Mesenchymal stem cell (in vitro differentiated cells and primary cell): ENCODE data around the gene BBLN.
A peak's percentile ranks its signal among the peaks of the same experiment; 100 is the strongest.
"Not testable (repeated sequence)": the region's sequence is repeated elsewhere in the genome, so short reads cannot be mapped to it uniquely, and the experiment has no call there.

Source experiments
- DNase-seq: peaks from one replicate; pipeline ENCODE4 v3.0.0-alpha.2; 2013
- H2AFZ ChIP-seq: one replicate; pipeline ENCODE4 v1.6.1; 2013; ENCODE audit warnings: low read depth, mild to moderate bottlenecking, control low read depth, inconsistent platforms, low read length, moderate library complexity
- H2AK5ac ChIP-seq: 2 replicates; pipeline ENCODE4 v1.6.1; 2013; ENCODE audit warnings: low read length, moderate library complexity, mild to moderate bottlenecking, inconsistent platforms; ENCODE audit not compliant: severe bottlenecking
- H2BK120ac ChIP-seq: one replicate; pipeline ENCODE4 v1.6.1; 2013; ENCODE audit warnings: low read depth, mild to moderate bottlenecking, inconsistent platforms, low read length, moderate library complexity
- H2BK12ac ChIP-seq, 2 experiments: one replicate each; pipeline ENCODE4 v1.6.1; 2013; ENCODE audit warnings: inconsistent platforms in 2 of 2, low read length in 2 of 2, mild to moderate bottlenecking in 2 of 2, moderate library complexity in 2 of 2, control low read depth in 1 of 2
- H2BK15ac ChIP-seq: one replicate; pipeline ENCODE4 v1.6.1; 2013; ENCODE audit warnings: mild to moderate bottlenecking, low read depth, inconsistent platforms; ENCODE audit not compliant: poor library complexity, severe bottlenecking
- H2BK5ac ChIP-seq: 2 replicates; pipeline ENCODE4 v1.6.1; 2013; ENCODE audit warnings: low read depth, mild to moderate bottlenecking, low read length, control low read depth, inconsistent platforms; ENCODE audit not compliant: poor library complexity, severe bottlenecking
- H3K14ac ChIP-seq, 2 experiments: one replicate each; pipeline ENCODE4 v1.6.1; 2013; ENCODE audit warnings: inconsistent platforms in 2 of 2, low read length in 2 of 2, control low read depth in 1 of 2, mild to moderate bottlenecking in 1 of 2, moderate library complexity in 1 of 2
- H3K18ac ChIP-seq, 2 experiments: one replicate each; pipeline ENCODE4 v1.6.1; 2013; ENCODE audit warnings: inconsistent platforms in 2 of 2, low read length in 2 of 2, control low read depth in 1 of 2, low read depth in 1 of 2, mild to moderate bottlenecking in 1 of 2
- H3K23ac ChIP-seq, 2 experiments: one replicate each; pipeline ENCODE4 v1.6.1; 2013; ENCODE audit warnings: inconsistent platforms in 2 of 2, low read length in 2 of 2, mild to moderate bottlenecking in 2 of 2, moderate library complexity in 2 of 2, control low read depth in 1 of 2
- H3K27ac ChIP-seq: 2 replicates; pipeline ENCODE4 v1.5.1; 2013; ENCODE audit warnings: mild to moderate bottlenecking, moderate library complexity, low read length, control low read depth, inconsistent platforms; ENCODE audit not compliant: poor library complexity, severe bottlenecking
- H3K27me3 ChIP-seq, 2 experiments: 2 replicates each; pipeline versions ENCODE4 v1.6.1 to v1.7.0; 2013; ENCODE audit warnings: low read length in 2 of 2, mild to moderate bottlenecking in 2 of 2, moderate library complexity in 2 of 2, control low read depth in 1 of 2, inconsistent platforms in 1 of 2; ENCODE audit not compliant: control insufficient read depth in 1 of 2, insufficient read depth in 1 of 2
- H3K36me3 ChIP-seq, 2 experiments: 2 replicates each; pipeline versions ENCODE4 v1.6.1 to v1.7.0; 2013; ENCODE audit warnings: low read length in 2 of 2, control low read depth in 1 of 2, inconsistent platforms in 1 of 2, low read depth in 1 of 2, mild to moderate bottlenecking in 1 of 2; ENCODE audit not compliant: insufficient read depth in 2 of 2, control insufficient read depth in 1 of 2
- H3K4ac ChIP-seq, 2 experiments: one replicate each; pipeline ENCODE4 v1.6.1; 2013; ENCODE audit warnings: inconsistent platforms in 2 of 2, low read length in 2 of 2, mild to moderate bottlenecking in 2 of 2, moderate library complexity in 2 of 2, control low read depth in 1 of 2, low read depth in 1 of 2
- H3K4me1 ChIP-seq: 2 replicates; pipeline ENCODE4 v1.6.1; 2013; ENCODE audit warnings: low read depth, low read length, control low read depth; ENCODE audit not compliant: control insufficient read depth, insufficient read depth
- H3K4me2 ChIP-seq: 2 replicates; pipeline ENCODE4 v1.6.1; 2013; ENCODE audit warnings: low read length, mild to moderate bottlenecking, inconsistent platforms; ENCODE audit not compliant: poor library complexity, severe bottlenecking
- H3K4me3 ChIP-seq, 2 experiments: 2 replicates each; pipeline versions ENCODE4 v1.5.1 to v1.7.0; 2013; ENCODE audit warnings: low read length in 2 of 2, mild to moderate bottlenecking in 2 of 2, control low read depth in 1 of 2, low read depth in 1 of 2; ENCODE audit not compliant: insufficient read depth in 1 of 2
- H3K79me1 ChIP-seq: replicated peaks from 2 replicates; pipeline ENCODE4 v1.6.1; 2013; ENCODE audit warnings: mild to moderate bottlenecking, control low read depth, low read length, inconsistent platforms; ENCODE audit not compliant: poor library complexity, severe bottlenecking
- H3K9ac ChIP-seq: 2 replicates; pipeline ENCODE4 v1.7.0; 2013; ENCODE audit warnings: mild to moderate bottlenecking, low read length, moderate library complexity
- H3K9me3 ChIP-seq: 2 replicates; pipeline ENCODE4 v1.7.0; 2013; ENCODE audit warnings: mild to moderate bottlenecking, low read length; ENCODE audit not compliant: control insufficient read depth
- H4K8ac ChIP-seq: one replicate; pipeline ENCODE4 v1.6.1; 2013; ENCODE audit warnings: inconsistent platforms, mild to moderate bottlenecking, low read length, moderate library complexity
- H4K91ac ChIP-seq: one replicate; pipeline ENCODE4 v1.6.1; 2013; ENCODE audit warnings: mild to moderate bottlenecking, low read length, inconsistent platforms
- WGBS: methylation state at CpG from one replicate; pipeline ENCODE4 v1.1.7; 2013; ENCODE audit warnings: mixed read lengths; 5-methylcytosine and 5-hydroxymethylcytosine counted together

Gene BBLN

DNA sequence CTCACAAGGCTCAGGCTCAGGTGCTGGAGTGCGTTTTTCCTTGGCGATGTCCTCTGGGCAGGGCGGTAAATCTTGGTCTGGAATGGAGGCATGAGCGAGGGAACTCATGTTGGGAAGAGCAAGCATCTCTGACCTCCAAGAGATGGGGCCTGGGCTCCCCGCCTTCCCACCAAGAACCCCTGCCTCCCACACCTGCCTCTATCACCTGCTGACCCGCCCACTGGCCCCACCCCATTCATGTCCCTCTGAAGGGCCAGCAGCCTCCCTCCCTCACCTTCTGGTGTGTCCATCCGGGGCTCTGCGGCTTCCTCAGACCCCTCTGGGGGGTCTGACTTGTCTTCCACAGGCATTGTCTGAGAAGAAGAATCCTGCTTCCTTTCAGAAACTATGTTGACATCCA is 20.4 kb downstream of the BBLN start:
- Histone ChIP-seq H3K18ac (no peak overlapping the region), H2AFZ (no peak overlapping the region), H3K4me2 (no peak overlapping the region), H3K9ac (no peak overlapping the region), H3K4me3 (no peak overlapping the region), H3K27me3 (no peaks in the 10 kb centered on the region), H2BK12ac (no peak overlapping the region), H3K9me3 (peaks cover 7% of the 10 kb centered on the region), H2AK5ac (no peak overlapping the region), H3K4me1 (peaks cover 26% of the 10 kb centered on the region), H2BK120ac (no peak overlapping the region), H4K8ac (no peak overlapping the region), H4K91ac (no peak overlapping the region), H3K4ac (no peak overlapping the region), H2BK5ac (no peak overlapping the region), H3K36me3 (peaks cover 70 to 88% of the 10 kb centered on the region in 2 experiments), H3K27ac (no peak overlapping the region), H3K14ac (no peak overlapping the region), H3K79me1 (peaks cover 22% of the 10 kb centered on the region), H3K23ac (no peak overlapping the region), H2BK15ac (no peak overlapping the region)
- DNase-seq = no peak
- WGBS = 95% methylated on average over 7 of the region's 8 CpGs

DNA sequence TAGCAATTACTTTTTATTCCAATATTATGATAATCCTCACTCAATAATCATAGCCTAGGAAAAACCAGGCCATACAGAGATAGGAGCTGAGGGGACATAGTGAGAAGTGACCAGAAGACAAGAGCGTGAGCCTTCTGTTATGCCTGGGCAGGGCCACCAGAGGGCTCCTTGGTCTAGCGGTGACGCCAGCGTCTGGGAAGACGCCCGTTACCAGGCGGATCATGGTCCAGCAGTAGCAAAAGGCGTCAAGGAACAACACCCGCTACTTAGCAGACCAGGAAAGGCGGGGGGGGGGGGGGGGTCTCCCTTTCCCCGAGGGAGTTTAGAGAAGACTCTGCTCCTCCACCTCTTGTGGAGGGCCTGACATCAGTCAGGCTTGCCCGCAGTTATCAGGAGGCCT is 21.4 kb downstream of the BBLN start:
- peaks cover 30% of the 10 kb centered on the region for H3K79me1 ChIP-seq
- H2AK5ac ChIP-seq, H3K4me3 ChIP-seq, H2BK5ac ChIP-seq, H3K18ac ChIP-seq, H2BK120ac ChIP-seq, H3K9me3 ChIP-seq, H3K27ac ChIP-seq, H3K27me3 ChIP-seq, H3K14ac ChIP-seq, H3K4ac ChIP-seq, H3K9ac ChIP-seq, H4K91ac ChIP-seq, H2AFZ ChIP-seq, H3K23ac ChIP-seq, H2BK12ac ChIP-seq, H4K8ac ChIP-seq, H2BK15ac ChIP-seq, H3K4me2 ChIP-seq: not testable (repeated sequence)
- H3K4me1 ChIP-seq = peaks cover 19% of the 10 kb centered on the region
- WGBS = 25% methylated on average over 11 of the region's 12 CpGs
- H3K36me3 ChIP-seq = peaks cover 71 to 88% of the 10 kb centered on the region in 2 experiments
- DNase-seq = peak; percentile 68

DNA sequence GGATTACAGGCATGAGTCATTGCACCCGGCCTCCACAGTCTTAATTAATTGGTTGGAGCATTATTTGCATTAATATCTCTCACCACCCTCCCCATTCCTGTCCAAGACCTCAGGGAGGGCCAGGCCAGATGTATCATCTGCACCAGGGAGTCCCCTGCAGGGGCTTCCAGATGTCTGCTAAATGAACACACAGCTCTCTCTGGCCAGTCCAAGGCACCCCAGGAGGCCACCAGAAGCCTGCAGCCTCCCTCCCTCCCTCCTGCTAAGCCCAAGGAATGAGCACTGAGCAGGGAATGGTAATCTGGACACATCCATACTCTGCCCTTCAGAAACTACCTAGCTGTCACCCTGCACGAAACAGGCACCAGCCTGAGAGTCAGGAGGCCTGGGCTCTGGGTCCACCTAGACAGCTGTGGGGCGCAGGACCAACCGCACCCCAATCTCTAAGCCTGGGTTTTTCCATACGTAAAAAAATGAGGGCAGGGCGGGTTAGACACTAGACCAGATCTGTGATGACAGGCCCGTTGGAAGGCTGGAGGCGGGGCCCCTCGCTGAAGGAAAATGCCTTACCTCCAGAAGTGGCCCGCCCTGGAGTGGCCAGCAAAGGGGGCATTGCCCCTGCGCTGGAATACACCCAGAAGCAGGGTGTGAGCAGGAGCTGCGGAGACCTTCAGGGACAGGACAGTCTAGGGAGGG is 23.0 kb downstream of the BBLN start:
- H3K9me3 ChIP-seq = peaks cover 7% of the 10 kb centered on the region
- peaks cover 63 to 83% of the 10 kb centered on the region in 2 experiments for H3K36me3 ChIP-seq
- no peak for DNase-seq
- H2BK5ac ChIP-seq = no peak overlapping the region
- peaks cover 32% of the 10 kb centered on the region for H3K79me1 ChIP-seq
- no peak overlapping the region for H3K14ac ChIP-seq
- 94% methylated on average over 12 of the region's 12 CpGs for WGBS
- H3K4ac ChIP-seq = no peak overlapping the region
- H3K9ac ChIP-seq = no peak overlapping the region
- H2BK120ac ChIP-seq = no peak overlapping the region
- H3K4me1 ChIP-seq = peaks cover 16% of the 10 kb centered on the region
- no peak overlapping the region for H4K8ac ChIP-seq
- H3K18ac ChIP-seq = no peak overlapping the region
- H3K23ac ChIP-seq = no peak overlapping the region
- no peak overlapping the region for H2BK12ac ChIP-seq
- peak overlapping the region; percentile 10 for H3K27ac ChIP-seq
- H3K4me3 ChIP-seq = no peak overlapping the region
- H3K4me2 ChIP-seq = no peak overlapping the region
- no peak overlapping the region for H2AK5ac ChIP-seq
- H2BK15ac ChIP-seq = no peak overlapping the region
- H2AFZ ChIP-seq = no peak overlapping the region
- H4K91ac ChIP-seq = no peak overlapping the region
- no peaks in the 10 kb centered on the region for H3K27me3 ChIP-seq

DNA sequence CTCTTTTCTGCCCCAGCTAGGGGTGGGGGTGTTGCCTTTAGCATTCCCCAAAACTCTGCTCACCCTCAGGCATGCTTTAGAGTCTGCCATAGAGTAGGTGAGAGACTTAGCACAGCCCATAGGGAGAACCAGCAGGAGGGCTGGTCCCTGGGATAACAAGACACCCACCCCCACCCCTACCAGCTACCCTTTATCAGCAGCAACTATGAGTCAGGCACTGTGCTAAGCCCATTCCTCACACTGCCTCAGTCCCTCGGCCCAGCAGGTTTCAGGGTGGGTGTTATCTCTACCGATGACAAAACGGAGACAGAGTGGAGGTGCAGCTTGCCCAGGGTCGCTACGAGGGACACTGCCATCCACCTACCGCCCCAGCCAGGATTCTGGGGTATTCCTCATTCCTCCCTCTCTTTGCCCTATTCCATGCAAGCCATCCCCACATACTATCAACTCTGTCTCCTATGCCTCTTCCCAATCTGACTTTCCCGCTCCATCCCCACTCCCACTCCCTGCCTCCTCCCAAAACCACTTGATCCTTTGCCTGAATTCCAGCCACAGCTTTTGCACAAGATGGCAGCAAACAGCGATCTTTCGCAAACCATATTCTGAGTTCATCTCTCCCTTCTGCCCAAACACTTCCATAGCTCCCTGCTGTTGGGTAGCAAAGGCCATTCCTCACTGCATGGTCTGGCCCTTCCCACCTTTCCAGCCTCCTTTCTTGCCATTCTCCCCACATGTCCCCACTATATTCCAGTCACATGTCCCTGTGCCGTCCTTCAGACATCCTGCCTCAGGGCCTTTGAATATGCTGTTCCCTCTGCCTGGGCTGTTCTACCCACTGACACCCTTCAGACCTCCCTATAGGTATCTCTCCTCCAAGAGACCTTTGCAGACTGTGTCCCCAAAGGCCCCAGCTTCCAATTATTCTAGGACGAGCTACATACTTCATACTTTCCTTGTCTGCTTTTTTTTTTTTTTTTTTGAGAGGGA is 26.2 kb downstream of the BBLN start:
- Histone ChIP-seq H3K4ac (no peak overlapping the region), H2BK5ac (no peak overlapping the region), H3K9me3 (no peaks in the 10 kb centered on the region), H2BK12ac (no peak overlapping the region), H3K27ac (no peak overlapping the region), H3K4me3 (no peak overlapping the region), H3K18ac (no peak overlapping the region), H3K27me3 (no peaks in the 10 kb centered on the region), H3K36me3 (peaks cover 51 to 73% of the 10 kb centered on the region in 2 experiments), H2BK120ac (no peak overlapping the region), H3K14ac (no peak overlapping the region), H2AFZ (no peak overlapping the region), H4K8ac (no peak overlapping the region), H3K4me1 (peaks cover 26% of the 10 kb centered on the region), H3K4me2 (no peak overlapping the region), H2BK15ac (no peak overlapping the region), H4K91ac (no peak overlapping the region), H3K23ac (no peak overlapping the region), H2AK5ac (no peak overlapping the region), H3K79me1 (peaks cover 19% of the 10 kb centered on the region), H3K9ac (no peak overlapping the region)
- DNase-seq = no peak
- WGBS = 85% methylated on average over 11 of the region's 11 CpGs
